Stimulated activated CD4-positive, alpha-beta T cell treated with anti-CD3 and anti-CD28 coated beads, Interleukin-4, amount 100 ng/mL, for 1 hour (primary cell): ENCODE data around the gene PGF.

Experiments used
- DNase-seq: peaks from one replicate; pipeline ENCODE4 v3.0.0-alpha.2; 2020

The PGF gene

GRCh38 chr14:74915826-74916225 lies 39.6 kb downstream of the PGF start:
- no peak for DNase-seq

- DNase-seq: no peak
These were observed 40.0 kb downstream of the PGF start for GRCh38 chr14:74915426-74915825.

DNA sequence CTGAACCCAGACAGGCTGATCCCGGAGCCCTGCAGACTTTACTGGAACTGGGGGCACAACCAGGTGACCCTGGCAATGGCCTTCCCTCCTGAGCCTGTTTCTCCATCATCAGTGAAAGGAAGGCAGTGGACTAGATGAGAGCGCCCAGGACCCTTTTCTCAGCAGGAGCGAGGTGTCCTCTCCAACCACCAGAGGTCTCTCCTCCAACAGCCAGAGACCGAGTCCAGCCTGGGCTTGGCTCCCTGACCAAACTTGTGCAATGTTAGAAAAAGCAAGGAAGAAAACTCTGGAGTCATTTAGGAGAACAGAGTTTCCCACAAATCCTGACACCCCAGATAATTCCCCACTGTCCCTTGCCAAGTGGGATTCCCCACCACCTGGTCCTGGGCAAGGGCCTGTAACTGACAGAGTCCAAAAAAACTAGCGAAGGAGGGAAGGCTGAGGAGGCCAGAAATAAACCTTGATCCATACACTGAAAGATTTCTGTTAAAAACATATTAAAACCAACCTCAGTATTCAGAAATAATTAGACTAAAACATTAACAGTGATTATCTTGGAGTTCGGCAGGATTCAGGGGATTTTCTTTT lies 41.3 kb downstream of the PGF start:
- DNase-seq: no peak

- DNase-seq: no peak
These were observed 41.9 kb downstream of the PGF start for GRCh38 chr14:74913393-74913910.

DNA sequence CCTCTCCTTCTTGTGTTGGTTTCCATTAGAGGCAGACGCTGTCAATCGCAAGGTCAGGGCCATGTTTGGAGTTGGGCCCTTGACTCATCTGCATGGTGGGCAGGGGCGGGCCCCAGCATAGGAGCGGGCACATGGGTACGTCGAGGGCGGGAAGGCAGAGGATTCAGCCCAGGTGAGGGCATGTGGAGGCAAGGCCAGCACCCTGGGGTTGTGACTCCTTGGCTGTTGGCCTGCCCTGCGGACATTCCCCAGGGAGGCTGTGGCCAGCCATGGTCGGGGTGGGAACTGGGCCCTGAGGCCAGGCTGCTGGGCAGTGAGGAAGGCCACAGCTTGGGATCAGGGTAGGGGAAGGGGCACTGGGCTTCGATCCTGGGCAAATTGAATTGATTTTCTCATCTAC lies 42.6 kb downstream of the PGF start:
- no peak for DNase-seq

DNA sequence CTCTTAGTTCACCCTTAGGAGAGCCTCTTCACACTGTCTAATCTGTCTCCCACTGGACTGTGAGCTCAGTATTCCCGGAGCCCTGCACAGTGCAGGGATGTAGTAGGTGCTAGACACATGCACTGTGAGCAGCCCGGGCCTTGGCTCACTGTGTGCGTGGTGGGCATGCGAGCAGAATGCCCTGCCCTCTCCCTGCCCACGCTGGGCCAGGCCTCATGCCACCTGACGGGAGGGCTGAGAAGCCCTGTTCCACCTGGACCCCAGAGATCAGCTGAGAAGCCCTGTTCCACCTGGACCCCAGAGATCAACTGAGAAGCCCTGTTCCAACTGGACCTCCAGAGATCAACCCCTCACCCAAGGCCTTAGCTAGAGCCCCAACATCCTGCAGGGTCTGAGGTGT lies 43.3 kb downstream of the PGF start:
- no peak for DNase-seq

DNA sequence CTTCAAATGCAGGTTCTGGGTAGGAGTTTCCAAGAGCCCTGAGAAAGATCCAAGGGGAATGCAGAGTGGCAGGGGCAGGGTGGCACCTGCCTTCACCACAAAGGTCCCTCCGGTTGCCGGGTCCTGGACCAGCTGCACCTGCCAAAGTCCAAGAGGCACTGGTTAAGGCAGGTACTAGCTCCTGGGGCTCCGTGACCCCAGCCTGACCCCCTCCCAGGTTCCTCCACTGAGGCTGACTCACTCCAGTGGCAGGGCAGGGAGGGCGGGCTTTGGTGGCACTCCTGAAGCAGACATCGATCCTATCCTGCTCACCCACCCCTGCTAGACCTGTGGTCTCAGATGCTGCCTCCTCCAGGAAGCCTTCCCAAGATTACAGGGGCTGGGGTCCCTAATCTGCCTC lies 43.7 kb downstream of the PGF start:
- no peak for DNase-seq

DNA sequence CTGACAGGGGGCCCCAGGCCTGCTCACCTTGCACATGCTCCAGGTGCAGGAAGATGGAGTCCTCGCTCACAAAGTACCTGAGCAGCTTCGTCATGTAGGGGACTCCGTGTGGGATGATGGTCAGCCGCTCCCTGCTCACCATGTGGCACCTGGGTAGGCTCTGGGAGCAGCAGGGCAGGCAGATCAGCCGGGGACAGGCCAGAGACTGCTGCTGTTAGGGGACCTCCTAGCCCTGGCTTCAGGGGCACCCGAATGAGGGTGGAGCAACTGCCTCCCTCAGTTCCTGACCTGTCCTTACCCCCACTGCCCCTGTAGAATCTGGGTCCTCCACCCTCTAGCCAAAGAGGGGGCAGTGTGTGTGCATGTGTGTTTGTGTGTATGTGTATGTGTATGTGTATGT lies 44.2 kb downstream of the PGF start:
- no peak for DNase-seq

- DNase-seq: no peak
These were observed 44.8 kb downstream of the PGF start for GRCh38 chr14:74910556-74910955.

DNA sequence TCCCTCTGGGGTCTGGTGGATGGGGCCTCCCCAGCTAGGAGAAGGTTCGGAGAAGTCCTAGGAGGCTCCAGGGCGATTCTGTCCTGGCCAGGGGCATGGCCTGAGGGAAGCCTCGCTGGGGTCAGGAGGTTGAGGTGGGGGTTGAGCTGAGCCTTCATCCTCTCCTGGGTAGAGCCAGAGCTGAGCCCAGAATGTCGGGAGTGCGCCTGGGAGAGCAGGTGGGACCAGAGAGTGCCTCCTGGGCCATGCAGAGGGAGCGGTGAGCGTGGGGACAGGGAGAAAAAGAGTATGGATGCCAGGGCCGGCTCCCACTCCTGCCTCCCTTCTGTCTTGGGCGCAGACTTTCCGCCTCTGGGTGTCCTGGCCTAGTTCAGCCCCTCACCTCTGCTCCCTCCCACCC lies 45.5 kb downstream of the PGF start:
- DNase-seq: no peak

- no peak for DNase-seq
These were observed 45.9 kb downstream of the PGF start for GRCh38 chr14:74909501-74909900.

DNA sequence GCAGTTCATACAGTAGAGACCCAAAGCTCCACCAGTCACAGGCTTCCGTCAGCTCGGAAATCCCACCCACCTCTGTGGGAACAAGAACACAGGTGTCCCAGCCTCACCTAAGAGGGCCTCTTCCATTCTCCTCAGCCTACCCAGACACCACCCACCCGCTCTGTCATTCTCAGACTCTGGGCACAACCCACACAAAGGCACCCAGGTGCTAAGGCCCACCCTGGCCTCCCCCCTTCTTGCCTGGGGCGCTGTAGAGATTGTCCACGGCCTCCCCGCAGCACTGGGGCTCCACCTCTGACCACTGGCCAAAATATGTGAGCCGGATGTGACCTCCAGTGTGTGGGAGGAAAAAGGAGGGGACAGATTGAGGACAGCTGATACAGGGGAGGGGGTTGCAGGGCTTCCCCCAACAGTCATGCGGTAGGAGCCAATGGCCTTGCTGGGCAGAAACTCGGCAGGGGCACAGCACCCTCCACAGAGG lies 46.5 kb downstream of the PGF start:
- no peak for DNase-seq

GRCh38 chr14:74907744-74908143 lies 47.7 kb downstream of the PGF start:
- DNase-seq: no peak

DNA sequence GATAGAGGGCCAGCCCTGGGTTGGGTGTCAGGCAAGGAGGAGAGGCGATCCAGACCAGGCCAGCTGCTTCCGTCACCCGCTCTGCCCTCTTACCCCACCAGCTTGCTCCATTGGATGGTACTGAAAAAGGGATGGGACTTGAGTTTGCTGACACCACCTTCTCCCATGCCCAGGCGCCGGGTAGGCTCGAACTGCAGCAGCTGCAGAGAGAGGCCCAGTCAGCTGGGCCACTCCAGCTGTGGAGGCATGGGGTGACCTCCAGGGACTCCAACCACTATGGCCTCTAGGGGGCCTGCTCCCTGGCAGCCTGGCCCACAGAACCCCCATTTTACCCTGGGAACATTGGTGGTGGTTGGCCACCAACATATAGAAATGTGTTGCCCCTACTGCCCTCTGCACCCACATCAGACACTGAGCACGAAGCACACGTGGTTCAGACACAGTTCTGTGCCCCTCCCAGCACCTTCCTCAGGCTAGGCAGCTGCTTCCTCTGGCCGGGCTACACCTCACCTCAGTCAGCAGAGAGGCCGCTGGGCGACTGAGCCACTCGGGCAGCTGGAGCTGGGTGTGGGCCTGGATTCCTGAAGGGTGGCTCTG lies 48.4 kb downstream of the PGF start:
- DNase-seq: no peak

DNA sequence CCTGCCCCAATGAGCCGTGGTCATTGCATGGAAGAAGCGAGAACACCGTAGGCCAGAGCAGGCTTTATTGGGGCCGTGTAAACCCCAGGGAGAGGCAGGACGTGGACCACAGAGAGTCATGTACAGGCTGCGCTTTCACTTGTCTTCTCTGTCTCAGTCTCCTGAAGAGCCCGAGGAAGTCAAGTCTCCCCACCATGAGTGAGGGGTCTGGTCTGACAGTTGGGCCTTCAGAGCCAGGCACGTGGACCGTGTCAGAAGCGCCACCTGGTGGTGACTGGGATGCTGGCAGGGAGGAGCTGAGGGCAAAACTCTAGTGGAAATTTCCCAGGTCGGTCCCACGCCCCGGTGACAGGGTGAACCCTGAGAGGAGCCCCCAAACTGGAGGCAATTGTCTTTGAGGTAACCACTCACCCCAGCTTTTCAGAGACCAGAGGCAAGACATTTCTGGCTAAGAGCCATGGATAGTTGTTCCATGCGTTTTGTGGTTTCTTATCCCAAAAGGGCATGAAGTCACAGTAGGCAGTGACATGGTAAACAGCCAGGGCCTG lies 49.7 kb downstream of the PGF start:
- peak; percentile 83 for DNase-seq

- DNase-seq: no peak
These were observed 50.5 kb downstream of the PGF start for GRCh38 chr14:74904635-74905503.

DNA sequence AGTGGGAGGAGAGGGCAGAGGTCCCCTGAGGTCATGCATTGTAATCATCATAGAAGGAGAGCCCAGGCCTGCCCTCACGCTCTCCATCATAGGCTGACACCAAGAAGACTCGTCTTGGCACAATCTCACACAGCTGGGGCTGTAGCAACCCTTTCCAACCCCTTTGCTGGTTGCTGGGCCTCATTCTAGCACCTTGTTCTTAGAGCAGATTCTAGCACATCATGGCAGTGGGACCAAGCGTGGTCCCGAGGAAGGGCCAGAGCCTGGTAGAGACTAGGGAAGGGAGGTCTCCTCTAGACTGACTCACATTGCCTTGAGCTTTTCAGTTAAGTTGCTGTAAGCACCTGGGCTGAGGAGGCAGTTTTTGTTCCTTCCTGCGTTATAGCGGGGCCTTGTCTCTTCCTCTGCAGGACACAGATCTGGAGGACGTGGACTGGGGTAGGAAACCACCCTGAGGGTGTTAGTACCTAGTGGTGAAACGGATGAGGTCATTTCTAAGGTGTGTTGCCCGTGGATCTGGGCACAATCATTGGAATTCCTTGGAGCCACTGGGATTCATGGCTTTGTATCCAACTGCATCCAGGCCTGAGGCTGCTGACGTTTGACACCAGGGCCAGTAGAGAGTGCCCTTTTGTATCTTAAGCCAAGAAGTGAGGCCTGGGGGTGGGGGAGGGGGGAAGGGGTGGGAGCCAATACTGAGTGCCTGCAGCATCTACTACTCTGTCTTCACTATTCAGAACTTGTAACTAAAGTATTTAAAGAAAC lies 52.3 kb downstream of the PGF start:
- no peak for DNase-seq

DNA sequence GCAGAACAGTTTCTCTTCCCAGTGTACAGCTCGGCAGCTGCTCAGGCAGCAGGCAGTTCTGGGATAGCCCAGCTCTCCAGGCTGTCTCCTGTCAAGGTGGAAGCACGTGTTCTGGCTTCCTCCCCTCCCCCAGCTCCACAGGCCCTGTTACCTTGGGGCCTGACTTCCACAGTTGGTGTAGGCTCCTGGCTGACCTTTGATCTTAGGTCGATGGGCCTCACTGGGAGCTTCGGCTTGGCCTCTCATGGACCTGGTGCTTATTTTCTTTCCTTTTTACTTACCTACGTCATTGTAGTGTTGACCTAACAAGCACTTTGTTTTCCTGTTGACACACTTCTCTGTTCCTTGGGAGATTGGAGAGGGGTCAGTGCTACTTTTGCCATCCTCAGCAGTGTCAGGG lies 56.7 kb downstream of the PGF start:
- DNase-seq: no peak

GRCh38 chr14:74898083-74898482 lies 57.3 kb downstream of the PGF start:
- no peak for DNase-seq

DNA sequence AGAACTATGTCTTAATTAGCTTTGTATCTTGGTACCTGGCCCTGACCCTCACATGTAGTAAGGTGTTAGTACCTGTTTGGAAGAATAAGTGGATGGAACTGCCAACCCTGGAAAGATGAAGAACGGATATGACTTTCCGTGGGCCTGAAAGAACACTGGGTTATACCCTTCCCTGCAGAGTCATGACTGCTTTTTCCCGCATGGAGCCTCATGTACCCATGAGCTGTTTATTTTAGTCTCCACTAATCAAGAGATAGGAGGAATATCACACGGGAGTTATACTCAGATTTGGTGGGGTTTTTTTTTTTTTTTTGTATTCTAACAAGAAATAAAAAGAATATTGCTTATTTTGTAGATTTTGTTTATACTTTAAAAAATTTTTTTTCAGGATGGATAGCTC lies 57.8 kb downstream of the PGF start:
- DNase-seq: no peak

- DNase-seq: no peak
These were observed 59.0 kb downstream of the PGF start for GRCh38 chr14:74896400-74896799.

DNA sequence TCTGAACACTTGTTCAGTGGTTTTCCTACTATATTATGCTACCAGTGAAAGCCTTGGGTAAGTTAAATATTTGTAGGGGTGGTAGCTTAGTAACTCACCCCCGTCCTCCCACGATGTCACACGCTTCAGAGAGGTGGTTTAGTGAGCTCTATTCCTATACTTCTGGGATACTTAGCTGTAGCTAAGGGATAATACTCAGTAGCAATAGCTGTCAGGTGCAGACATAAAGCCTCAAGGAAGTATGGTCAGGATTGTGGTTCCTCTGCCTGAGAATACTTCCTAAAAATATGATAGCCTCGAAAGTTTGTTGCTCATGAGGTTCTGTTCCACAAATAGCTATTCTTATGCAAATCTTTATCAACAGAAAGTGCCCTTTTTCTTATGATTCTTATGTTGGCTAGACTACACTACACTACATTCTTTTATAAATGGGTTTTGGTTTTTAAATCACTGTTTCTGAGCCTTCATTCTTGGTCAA lies 61.7 kb downstream of the PGF start:
- DNase-seq: no peak

DNA sequence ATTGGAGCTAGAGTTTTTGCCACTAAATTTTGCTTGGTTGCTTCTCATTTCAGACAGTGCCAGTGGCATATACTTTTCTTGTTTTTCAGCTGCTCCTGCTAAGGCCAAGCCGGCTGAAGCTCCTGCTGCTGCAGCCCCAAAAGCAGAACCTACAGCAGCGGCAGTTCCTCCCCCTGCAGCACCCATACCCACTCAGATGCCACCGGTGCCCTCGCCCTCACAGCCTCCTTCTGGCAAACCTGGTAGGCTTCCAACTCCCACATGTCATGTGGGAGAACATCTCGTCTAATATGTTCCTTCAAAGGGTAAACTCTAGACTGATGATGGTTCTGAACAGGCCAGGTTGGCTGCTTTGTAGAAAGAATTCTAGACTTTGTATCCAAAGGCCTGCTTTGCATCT lies 62.7 kb downstream of the PGF start:
- DNase-seq: no peak
